Left cardiac atrium (tissue), 4 donors: Measurements from ENCODE around the gene ABHD4. TPM values are rescaled to one million over a fixed set of nuclear protein-coding genes. Genes with fewer than 3 reads are reported as not detected.

Experiments
- ATAC-seq, 2 donors: fragments of 200-7000 bp; cut with Tn5 transposase; one replicate each; pipeline ENCODE4 v1.9.1; 2020; ENCODE audit warnings: mild to moderate bottlenecking in 2 of 2, moderate library complexity in 2 of 2
- DNase-seq: peaks from one replicate; pipeline ENCODE4 v3.0.0-alpha.2; 2020
- intact Hi-C, 2 donors: fragments of 100-400 bp; cut with DNase I; formaldehyde crosslinking; loops; one replicate each; pipeline versions ENCODE4 v1.14.1 to v1.15.1; 2022 to 2023
- total RNA-seq, 2 donors: library from RNA; stranded (reverse); fragmentation: NEBNext Ultra II Directional; extraction: Animal tissue kit (Norgen Biotek cat#: 25700); gene quantifications; one replicate each; pipeline ENCODE4 v1.2.1, GENCODE V29; 2021
- donor health status: DM: no; HTN: yes; CAD: no.
- donor health status: DM: no; HTN: yes; CAD: no; lungs with severe emphysema.
- donor health status: DM: yes; HTN: yes; CAD: no.
- donor health status: Dilated cardiomyopathy.

Gene ABHD4
- total RNA-seq, 2 donors from 2014 or later, result 19.8 to 20.1 TPM

DNA sequence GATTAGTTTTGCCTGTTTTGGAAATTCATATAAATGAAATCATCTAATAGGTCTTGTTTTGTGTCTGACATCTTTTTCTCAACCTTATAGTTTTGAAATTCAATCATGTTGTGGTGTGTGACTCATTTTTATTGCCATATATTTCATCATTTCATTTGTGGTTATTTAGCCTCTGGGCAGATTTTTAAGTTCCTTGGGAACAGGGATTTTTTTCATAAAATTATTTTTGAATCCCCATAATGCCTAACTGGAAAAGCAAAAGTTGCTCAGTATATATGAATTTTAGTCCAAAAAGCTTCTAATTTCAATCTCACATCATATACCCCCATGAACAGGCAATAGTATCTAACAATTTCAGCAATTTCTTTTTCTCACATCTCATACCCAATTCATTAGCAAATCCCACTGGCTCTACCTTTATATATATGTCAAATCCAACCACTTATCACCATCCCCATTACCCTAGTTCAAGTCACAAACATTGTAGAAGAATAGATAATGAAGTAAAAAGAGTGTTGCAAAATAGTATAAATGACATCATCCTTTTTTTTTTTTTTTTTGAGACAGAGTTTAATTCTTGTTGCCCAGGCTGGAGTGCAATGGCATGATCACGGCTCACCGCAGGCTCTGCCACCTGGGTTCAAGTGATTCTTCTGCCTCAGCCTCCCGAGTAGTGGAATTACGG is 48.6 kb downstream of the ABHD4 start:
- no peak for DNase-seq
- no peak for ATAC-seq
- intact Hi-C loops, result no loop called here

DNA sequence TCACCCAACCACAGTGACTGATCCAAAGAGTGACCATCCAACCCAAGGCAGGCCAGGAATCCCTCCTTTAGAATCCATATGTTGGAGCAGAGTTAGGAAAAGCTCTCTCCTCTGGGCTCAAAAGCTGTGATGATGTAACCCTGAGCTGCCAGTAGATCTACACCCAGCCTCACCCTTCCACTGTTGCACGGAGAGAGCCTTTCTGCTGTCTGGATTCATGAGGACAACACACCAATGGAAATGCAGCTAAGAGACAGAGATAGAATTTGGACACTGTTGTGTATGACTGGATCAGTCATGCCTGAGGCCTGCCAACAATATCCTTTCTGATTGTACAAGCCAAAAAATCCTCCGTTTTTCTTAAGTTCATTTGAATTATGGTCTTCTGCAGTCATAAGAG is 50.4 kb downstream of the ABHD4 start:
- intact Hi-C loops, result no loop called here
- DNase-seq, result no peak
- no peak for ATAC-seq

DNA sequence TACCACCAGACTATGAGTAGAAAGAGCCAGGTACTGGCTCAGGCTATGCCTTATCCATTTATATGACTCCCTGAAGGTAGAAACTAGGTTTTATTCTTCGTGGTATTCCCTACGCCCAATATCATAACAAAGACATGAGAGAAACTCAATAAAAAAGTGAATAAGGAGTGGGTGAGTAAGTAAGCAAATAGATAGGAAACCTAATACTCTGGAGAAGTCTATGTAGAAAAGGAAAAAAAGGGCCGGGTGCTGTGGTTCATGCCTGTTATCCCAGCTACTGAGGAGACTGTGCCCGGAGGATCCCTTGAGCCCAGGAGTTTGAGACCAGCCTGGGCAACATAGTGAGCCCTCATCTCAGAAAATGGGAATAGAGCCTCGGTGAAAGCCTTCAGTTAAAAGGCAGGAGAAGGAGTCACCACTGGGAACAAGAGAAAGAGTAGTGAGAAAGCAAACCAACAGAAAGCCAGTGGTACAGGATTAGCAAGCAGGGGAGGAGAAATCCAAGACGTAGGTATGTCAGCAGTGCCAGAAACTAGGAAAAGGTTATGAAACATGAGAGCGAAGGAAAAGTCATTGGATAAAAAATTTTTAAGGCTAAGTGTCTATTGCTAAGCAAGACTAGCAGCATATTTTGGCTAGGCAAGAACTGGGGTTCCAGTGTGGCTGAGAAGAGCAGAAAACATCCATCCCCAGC is 52.1 kb downstream of the ABHD4 start:
- intact Hi-C loops, result loop anchor here (5.0 to 10.0 kb wide), 2 partner anchors 205 to 258 kb away; no protein-coding TSS in a partner anchor

DNA sequence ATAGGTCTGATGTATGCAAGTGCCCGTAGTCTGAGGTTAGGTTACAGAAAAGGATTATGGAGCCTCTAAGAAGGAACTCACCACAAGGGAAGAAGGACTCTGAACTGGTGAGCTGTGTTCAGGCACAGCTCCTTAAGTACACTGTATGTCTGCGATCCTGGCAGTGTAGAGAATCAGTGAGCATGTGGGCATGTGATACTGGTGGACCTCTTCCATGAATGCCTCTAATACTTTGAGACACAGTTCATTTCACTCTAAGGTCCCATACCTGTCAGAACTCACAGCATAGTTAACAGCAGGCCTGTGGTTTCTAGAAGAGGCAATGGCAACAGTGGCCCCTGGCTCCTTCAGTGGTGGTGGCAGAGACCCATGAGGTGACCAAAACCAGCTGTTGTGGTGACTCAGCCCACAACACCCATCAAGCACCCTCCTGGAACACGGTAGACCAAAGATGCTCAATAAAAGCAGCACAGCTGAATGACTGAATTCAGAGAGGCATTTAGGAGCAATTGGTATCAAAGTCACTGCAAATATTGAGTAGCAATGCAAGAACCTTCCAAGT is 52.9 kb downstream of the ABHD4 start:
- intact Hi-C loops, result loop anchor here (5.0 to 10.0 kb wide), 2 partner anchors 204 to 259 kb away; no protein-coding TSS in a partner anchor
- DNase-seq, result no peak
- no peak for ATAC-seq

More for the DNA sequence above, 52.1 kb downstream of the ABHD4 start:
- DNase-seq, result no peak
- no peak for ATAC-seq

DNA sequence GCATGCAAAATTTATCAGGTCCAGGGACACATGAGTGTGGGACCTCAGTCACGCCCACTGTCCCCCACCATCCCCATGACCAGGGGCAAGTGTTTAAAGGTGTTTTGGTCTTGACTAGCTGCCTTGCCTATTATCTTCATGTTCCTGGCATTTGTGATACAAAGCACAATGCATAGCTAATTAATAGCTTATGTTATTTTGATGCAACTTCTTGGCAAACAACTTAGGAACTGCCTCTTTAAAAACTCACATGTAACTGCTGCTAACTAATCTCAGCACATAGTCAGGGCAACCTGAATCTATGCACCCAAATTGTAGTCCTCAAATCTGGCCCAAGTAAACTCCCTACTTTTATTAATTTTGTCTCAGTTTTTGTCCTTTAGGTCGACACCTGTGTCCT is 53.5 kb downstream of the ABHD4 start:
- intact Hi-C loops, result loop anchor here (5.0 to 10.0 kb wide), 2 partner anchors 203 to 259 kb away; no protein-coding TSS in a partner anchor
- DNase-seq (no peak), ATAC-seq (no peak)

DNA sequence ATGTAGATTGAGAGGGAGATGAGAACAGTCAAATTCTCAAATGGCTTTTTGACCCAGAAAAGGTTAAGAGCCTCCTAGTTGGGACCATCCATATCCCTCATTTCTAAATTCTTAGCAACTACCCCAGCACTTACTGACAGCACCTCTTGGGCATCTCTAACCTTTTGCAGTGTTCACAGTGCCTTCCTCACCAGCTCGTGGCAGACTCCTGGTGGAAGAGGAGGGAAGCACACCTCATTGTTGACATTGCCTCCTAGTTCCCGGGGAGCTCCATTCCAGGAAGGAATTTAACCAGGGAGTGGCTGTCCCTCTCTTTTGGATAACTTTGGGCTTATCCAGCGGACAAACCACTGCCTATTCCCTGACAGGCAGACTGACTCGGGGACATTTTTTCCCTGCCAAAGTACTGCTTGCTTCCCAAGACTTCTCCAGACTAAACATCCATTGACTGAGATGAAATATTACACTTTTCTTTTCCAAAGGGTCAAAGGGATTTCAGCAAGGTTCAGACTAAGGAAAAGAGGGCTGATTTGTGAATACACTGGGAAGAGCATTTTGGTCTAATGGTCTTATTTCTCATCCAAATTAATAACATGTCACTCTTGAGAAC is 55.0 kb downstream of the ABHD4 start:
- intact Hi-C loops, result loop anchor here (2.0 to 10.0 kb wide), 4 partner anchors 82 to 262 kb away; no protein-coding TSS in a partner anchor
- peak; percentile 48 for DNase-seq
- peak; percentile 78 to 92 for ATAC-seq

DNA sequence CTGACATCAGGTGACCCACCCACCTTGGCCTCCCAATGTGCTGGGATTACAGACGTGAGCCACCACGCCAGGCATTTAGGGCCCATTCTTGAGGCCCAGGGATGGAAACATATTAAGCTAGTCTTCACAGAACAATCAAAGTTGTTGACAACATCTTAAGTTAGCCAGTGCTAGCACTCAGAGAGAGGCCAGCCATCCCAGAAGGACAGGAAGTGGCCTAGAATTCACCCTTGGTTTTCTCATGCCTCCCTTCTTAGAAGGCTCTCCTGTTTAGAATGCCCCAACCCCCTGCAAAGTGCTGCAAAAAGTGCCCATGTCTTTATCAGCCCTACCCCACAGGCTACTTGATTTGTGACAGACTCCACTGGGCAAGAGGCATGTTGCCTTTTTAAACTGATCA is 58.1 kb downstream of the ABHD4 start:
- ATAC-seq (no peak), DNase-seq (no peak)
- intact Hi-C loops, result loop anchor here in 1 of 2 donors (5.0 to 10.0 kb wide), 2 partner anchors 161 to 199 kb away; partner anchors contain the start of gene SLC7A7

DNA sequence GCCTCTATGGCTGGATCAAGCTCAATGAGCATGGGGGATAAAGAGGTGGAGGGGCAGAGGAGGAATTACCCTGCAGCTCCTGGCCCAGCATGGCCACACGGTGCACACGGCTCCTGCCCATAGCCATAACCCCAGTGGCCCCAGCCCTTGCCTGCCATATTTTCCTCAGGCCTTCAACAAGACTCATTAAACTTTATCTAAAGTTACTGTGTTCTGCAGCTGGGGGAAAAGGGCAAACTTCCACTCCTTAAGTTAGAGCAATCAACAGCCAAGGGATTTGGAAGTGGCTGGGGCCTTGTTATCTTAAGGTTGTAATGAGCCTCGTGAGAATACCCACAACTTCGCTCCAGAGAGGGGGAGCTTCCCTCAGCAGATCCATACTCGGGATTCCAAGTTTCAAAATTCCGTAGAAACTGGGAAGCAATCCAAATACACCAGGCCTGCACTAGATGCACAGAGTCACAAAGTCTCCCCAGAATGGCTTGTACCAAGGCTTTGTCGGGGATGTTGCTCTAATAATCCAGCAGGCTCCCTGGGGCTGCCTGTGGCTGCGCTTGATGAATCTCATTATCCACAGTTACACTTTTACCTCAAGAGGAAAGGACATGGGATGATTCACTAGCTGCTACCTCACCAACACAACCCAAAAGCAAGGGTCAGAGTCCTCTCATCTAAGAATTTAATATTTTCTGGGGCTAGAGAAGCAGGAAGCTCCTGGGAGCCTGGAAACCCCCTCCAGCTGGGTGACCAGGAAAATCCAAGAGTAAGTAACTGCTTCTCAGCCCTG is 59.0 kb downstream of the ABHD4 start:
- ATAC-seq (peak; percentile 22 to 80), DNase-seq (no peak)
- intact Hi-C loops, result loop anchor here in 1 of 2 donors (5.0 to 10.0 kb wide), 2 partner anchors 160 to 198 kb away; partner anchors contain the start of gene SLC7A7

DNA sequence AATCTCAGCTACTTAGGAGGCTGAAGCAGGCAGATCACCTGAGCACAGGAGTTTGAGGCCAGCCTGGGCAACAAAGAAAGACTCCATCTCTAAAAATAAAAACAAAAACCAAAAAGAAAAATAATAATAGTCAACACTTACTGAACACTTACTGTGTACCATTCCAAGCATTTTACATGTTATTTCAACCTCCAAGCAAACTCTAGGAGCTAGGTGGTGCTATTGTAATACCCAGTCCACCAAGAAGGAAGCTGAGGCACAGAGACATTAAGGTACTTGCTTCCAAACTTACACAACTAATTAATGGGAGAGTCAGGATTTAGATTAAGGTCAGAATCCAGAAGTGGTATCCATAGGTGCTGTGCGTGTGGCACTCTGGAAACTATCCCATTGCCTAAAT is 59.8 kb downstream of the ABHD4 start:
- intact Hi-C loops, result loop anchor here in 1 of 2 donors (5.0 to 10.0 kb wide), 2 partner anchors 159 to 197 kb away; partner anchors contain the start of gene SLC7A7
- DNase-seq (no peak), ATAC-seq (peak in 1 of 2 donors; percentile 35)

DNA sequence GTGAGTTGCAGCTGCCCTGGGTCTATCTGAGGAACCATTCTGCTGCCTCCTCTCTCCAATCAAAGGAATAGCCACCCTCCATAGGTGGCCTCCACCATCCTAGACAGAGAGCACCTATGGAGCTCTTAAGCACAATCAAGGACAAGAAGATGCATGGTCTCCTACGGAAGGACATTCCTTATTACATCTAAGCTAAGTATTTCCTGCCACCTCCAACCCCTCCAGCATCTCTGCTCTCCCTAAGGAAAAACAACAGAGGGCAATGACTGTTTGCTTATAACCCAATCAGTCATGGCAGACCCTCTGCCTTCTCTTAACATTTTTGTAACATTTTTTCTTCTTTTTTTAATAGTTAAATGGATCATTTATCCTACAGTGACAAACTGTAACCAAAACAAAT is 60.8 kb downstream of the ABHD4 start:
- ATAC-seq (no peak), DNase-seq (no peak)
- intact Hi-C loops, result loop anchor here in 1 of 2 donors (5.0 to 10.0 kb wide), 2 partner anchors 158 to 196 kb away; partner anchors contain the start of gene SLC7A7

DNA sequence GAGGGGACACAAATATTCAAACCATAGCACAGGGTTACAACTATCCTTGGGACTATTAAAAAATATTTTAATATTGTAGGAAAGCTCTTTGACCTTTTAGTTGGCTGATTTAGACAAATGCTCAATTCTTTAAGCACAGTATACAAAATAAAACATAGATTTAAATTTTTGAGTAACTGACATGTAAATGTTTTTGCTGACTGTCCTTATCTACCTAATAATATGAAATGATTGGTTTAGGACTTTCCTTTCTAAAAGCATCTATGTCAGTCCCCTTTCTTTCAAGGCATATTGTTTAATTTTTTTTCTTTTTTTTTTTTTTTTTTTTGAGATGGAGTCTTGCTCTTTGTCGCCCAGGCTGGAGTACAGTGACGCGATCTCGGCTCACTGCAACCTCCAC is 62.6 kb downstream of the ABHD4 start:
- no peak for ATAC-seq
- DNase-seq, result no peak
- intact Hi-C loops, result no loop called here

Other genes with a start within 250 kb of the ABHD4 start
- gene DAD1, start 9.1 kb upstream of the ABHD4 start, total RNA-seq, result 100 to 1,000 TPM; 150 to 165 TPM
- not detected for gene OR6J1, start 46.1 kb downstream of the ABHD4 start, total RNA-seq
- gene OXA1L, start 168.4 kb downstream of the ABHD4 start, total RNA-seq, result 100 to 1,000 TPM; 102 to 104 TPM
- 10 to 100 TPM in 1 of 2 donors, 1 to 10 TPM in 1; 8.2 to 12.0 TPM for gene SLC7A7, start 217.1 kb downstream of the ABHD4 start, total RNA-seq
- 10 to 100 TPM; 79.4 to 95.7 TPM for gene MRPL52, start 231.6 kb downstream of the ABHD4 start, total RNA-seq
- gene MMP14, start 238.3 kb downstream of the ABHD4 start, total RNA-seq, result 10 to 100 TPM; 51.2 to 52.2 TPM